Stimulated activated CD4-positive, alpha-beta T cell treated with anti-CD3 and anti-CD28 coated beads, Interleukin-15, amount 100 ng/mL, for 48 hours (primary cell): ENCODE measurements around the gene NAA25.

Experiments
- DNase-seq, 2 donors: peaks; one replicate each; pipeline ENCODE4 v3.0.0-alpha.2; 2020; ENCODE audit warnings: low read depth in 2 of 2

NAA25 gene

GRCh38 chr12:112108202-112109079 lies at the start of gene NAA25:
NAA25 (minus strand) TSS chr12:112108783; CDS start chr12:112108773, 10 bp downstream.
- DNase-seq, result peak; percentile 81 to 86

- no peak for DNase-seq
Measured at GRCh38 chr12:112153893-112154219, 45.3 kb upstream of the NAA25 start.

- no peak for DNase-seq
Measured at GRCh38 chr12:112153181-112153892, 44.8 kb upstream of the NAA25 start.

GRCh38 chr12:112151766-112152541 lies 43.4 kb upstream of the NAA25 start:
- DNase-seq, result no peak

- DNase-seq, result no peak
Measured at GRCh38 chr12:112149596-112149995, 41.0 kb upstream of the NAA25 start.

- no peak for DNase-seq
Measured at GRCh38 chr12:112148031-112148513, 39.5 kb upstream of the NAA25 start.

GRCh38 chr12:112146123-112146522 lies 37.5 kb upstream of the NAA25 start:
- DNase-seq, result no peak

GRCh38 chr12:112140728-112141127 lies 32.1 kb upstream of the NAA25 start:
- DNase-seq, result no peak

- DNase-seq, result no peak
Measured at GRCh38 chr12:112134731-112135130, 26.1 kb upstream of the NAA25 start.

GRCh38 chr12:112133418-112133817 lies 24.8 kb upstream of the NAA25 start:
- no peak for DNase-seq

- DNase-seq, result no peak
Measured at GRCh38 chr12:112131686-112132085, 23.1 kb upstream of the NAA25 start.

- DNase-seq, result no peak
Measured at GRCh38 chr12:112130441-112130998, 21.9 kb upstream of the NAA25 start.

GRCh38 chr12:112126911-112127310 lies 18.3 kb upstream of the NAA25 start:
- DNase-seq, result no peak

- no peak for DNase-seq
Measured at GRCh38 chr12:112126000-112126438, 17.4 kb upstream of the NAA25 start.

- DNase-seq, result peak; percentile 98
Measured at GRCh38 chr12:112125250-112125999, 16.8 kb upstream of the NAA25 start, which contains the start of gene TRAFD1. TRAFD1 (plus strand) TSS chr12:112125560; CDS start chr12:112130523, 4,963 bp downstream.

GRCh38 chr12:112124918-112125249 lies 16.3 kb upstream of the NAA25 start:
- DNase-seq, result no peak

GRCh38 chr12:112122823-112123690 lies 14.5 kb upstream of the NAA25 start:
- no peak for DNase-seq

- no peak for DNase-seq
Measured at GRCh38 chr12:112121780-112122565, 13.4 kb upstream of the NAA25 start.

- DNase-seq, result no peak
Measured at GRCh38 chr12:112117685-112118084, 9.1 kb upstream of the NAA25 start.
